H9 (cell line): ENCODE measurements around the gene MTA3. TPM values are rescaled to one million over a fixed set of nuclear protein-coding genes. Genes with fewer than 3 reads are reported as not detected.
A peak's percentile ranks its signal among the peaks of the same experiment; 100 is the strongest.

Source experiments
- DNase-seq: peaks from one replicate; pipeline ENCODE4 v3.0.0-alpha.2; 2017
- H2AFZ ChIP-seq: one replicate; pipeline ENCODE4 v1.6.1; 2013; ENCODE audit warnings: mild to moderate bottlenecking, low read length, control low read depth, moderate library complexity
- H2AK5ac ChIP-seq: 2 replicates; pipeline ENCODE4 v1.6.1; 2013; ENCODE audit warnings: low read length, control low read depth, mixed read lengths; ENCODE audit not compliant: insufficient read length
- H2BK120ac ChIP-seq: one replicate; pipeline ENCODE4 v1.6.1; 2013; ENCODE audit warnings: low read depth, mild to moderate bottlenecking, low read length, control low read depth, inconsistent platforms; ENCODE audit not compliant: poor library complexity, severe bottlenecking
- H2BK12ac ChIP-seq: 2 replicates; pipeline ENCODE4 v1.6.1; 2013; ENCODE audit warnings: low read length, control low read depth, mixed read lengths, low read depth; ENCODE audit not compliant: insufficient read length
- H2BK15ac ChIP-seq: 2 replicates; pipeline ENCODE4 v1.6.1; 2013; ENCODE audit warnings: low read depth, low read length, control low read depth
- H2BK20ac ChIP-seq: one replicate; pipeline ENCODE4 v1.6.1; 2013; ENCODE audit warnings: low read depth, mild to moderate bottlenecking, low read length, control low read depth, inconsistent platforms; ENCODE audit not compliant: poor library complexity, severe bottlenecking
- H2BK5ac ChIP-seq: 2 replicates; pipeline ENCODE4 v1.6.1; 2013; ENCODE audit warnings: low read length, control low read depth, mixed read lengths; ENCODE audit not compliant: insufficient read length
- H3K14ac ChIP-seq: 2 replicates; pipeline ENCODE4 v1.6.1; 2013; ENCODE audit warnings: low read length, control low read depth; ENCODE audit not compliant: insufficient read depth
- H3K18ac ChIP-seq: 2 replicates; pipeline ENCODE4 v1.6.1; 2013; ENCODE audit warnings: low read depth, mild to moderate bottlenecking, mixed read lengths, low read length, control low read depth; ENCODE audit not compliant: insufficient read length
- H3K23ac ChIP-seq: 2 replicates; pipeline ENCODE4 v1.6.1; 2013; ENCODE audit warnings: low read length, control low read depth, mixed read lengths, low read depth; ENCODE audit not compliant: insufficient read length
- H3K23me2 ChIP-seq: 2 replicates; pipeline ENCODE4 v1.6.1; 2013; ENCODE audit warnings: low read depth, mild to moderate bottlenecking, mixed read lengths, low read length, control low read depth; ENCODE audit not compliant: insufficient read length, poor library complexity, severe bottlenecking
- H3K27ac ChIP-seq: 2 replicates; pipeline ENCODE4 v1.5.1; 2013; ENCODE audit warnings: low read length, control low read depth, mixed read lengths, low read depth; ENCODE audit not compliant: insufficient read length
- H3K27me3 ChIP-seq: 2 replicates; pipeline ENCODE4 v1.6.1; 2013; ENCODE audit warnings: low read length, control low read depth, inconsistent platforms; ENCODE audit not compliant: insufficient read depth
- H3K4ac ChIP-seq: 2 replicates; pipeline ENCODE4 v1.6.1; 2013; ENCODE audit warnings: low read depth, mild to moderate bottlenecking, control low read depth, inconsistent platforms, low read length, moderate library complexity
- H3K4me1 ChIP-seq: 2 replicates; pipeline ENCODE4 v1.6.1; 2013; ENCODE audit warnings: low read length, control low read depth, inconsistent platforms; ENCODE audit not compliant: insufficient read depth
- H3K4me2 ChIP-seq: 2 replicates; pipeline ENCODE4 v1.6.1; 2013; ENCODE audit warnings: low read length, control low read depth, mixed read lengths; ENCODE audit not compliant: insufficient read length, insufficient read depth
- H3K56ac ChIP-seq: 2 replicates; pipeline ENCODE4 v1.6.1; 2013; ENCODE audit warnings: low read depth, mild to moderate bottlenecking, mixed read lengths, low read length, control low read depth; ENCODE audit not compliant: insufficient read length
- H3K79me1 ChIP-seq: 2 replicates; pipeline ENCODE4 v1.6.1; 2013; ENCODE audit warnings: low read depth, mild to moderate bottlenecking, moderate library complexity, low read length, control low read depth, inconsistent platforms; ENCODE audit not compliant: insufficient read depth, poor library complexity, severe bottlenecking
- H3K79me2 ChIP-seq: 2 replicates; pipeline ENCODE4 v1.6.1; 2013; ENCODE audit warnings: low read length, control low read depth, inconsistent platforms; ENCODE audit not compliant: insufficient read depth
- H3K9ac ChIP-seq: 2 replicates; pipeline ENCODE4 v1.6.1; 2013; ENCODE audit warnings: low read length, control low read depth, mixed read lengths; ENCODE audit not compliant: insufficient read length; ENCODE audit errors: extremely low read depth
- H3K9me3 ChIP-seq: one replicate; pipeline ENCODE4 v1.6.1; 2013; ENCODE audit warnings: low read depth, low read length, inconsistent platforms; ENCODE audit not compliant: control insufficient read depth
- H3T11ph ChIP-seq: one replicate; pipeline ENCODE4 v1.6.1; 2013; ENCODE audit warnings: mild to moderate bottlenecking, low read length, control low read depth, inconsistent platforms
- H4K20me1 ChIP-seq: one replicate; pipeline ENCODE4 v1.6.1; 2013; ENCODE audit not compliant: control insufficient read depth, insufficient read length, insufficient read depth
- H4K5ac ChIP-seq: 2 replicates; pipeline ENCODE4 v1.6.1; 2013; ENCODE audit warnings: low read depth, mild to moderate bottlenecking, mixed read lengths, low read length, control low read depth; ENCODE audit not compliant: insufficient read length
- H4K8ac ChIP-seq: replicated peaks from 2 replicates; pipeline ENCODE4 v1.6.1; 2013; ENCODE audit warnings: low read length, control low read depth, mixed read lengths, low read depth; ENCODE audit not compliant: insufficient read length
- H4K91ac ChIP-seq: 2 replicates; pipeline ENCODE4 v1.6.1; 2013; ENCODE audit warnings: low read depth, mild to moderate bottlenecking, moderate library complexity, mixed read lengths, low read length, control low read depth; ENCODE audit not compliant: insufficient read length
- H3K27ac Mint-ChIP-seq, 3 experiments: 2 replicates in 2 of 3; 3 replicates in 1 of 3; pipeline ENCODE4 v1.8.0; 2020 to 2021; ENCODE audit warnings: mixed read lengths in 3 of 3, mild to moderate bottlenecking in 1 of 3, moderate library complexity in 1 of 3
- H3K27me3 Mint-ChIP-seq: 2 replicates; pipeline ENCODE4 v1.8.0; 2021; ENCODE audit warnings: low read depth, mild to moderate bottlenecking, moderate library complexity, mixed read lengths
- H3K36me3 Mint-ChIP-seq, 3 experiments: 2 replicates in 2 of 3; 3 replicates in 1 of 3; pipeline ENCODE4 v1.8.0; 2020 to 2021; ENCODE audit warnings: low read depth in 3 of 3, mixed read lengths in 3 of 3; ENCODE audit not compliant: insufficient read depth in 1 of 3
- H3K4me1 Mint-ChIP-seq, 2 experiments: 2 replicates each; pipeline ENCODE4 v1.8.0; 2020; ENCODE audit warnings: mixed read lengths in 2 of 2
- H3K4me3 Mint-ChIP-seq, 2 experiments: 2 replicates in 1 of 2; 3 replicates in 1 of 2; pipeline ENCODE4 v1.8.0; 2020 to 2021; ENCODE audit warnings: mild to moderate bottlenecking in 2 of 2, mixed read lengths in 2 of 2, moderate library complexity in 1 of 2
- H3K9me3 Mint-ChIP-seq, 2 experiments: 2 replicates in 1 of 2; 3 replicates in 1 of 2; pipeline ENCODE4 v1.8.0; 2020; ENCODE audit warnings: mild to moderate bottlenecking in 2 of 2, mixed read lengths in 2 of 2, moderate library complexity in 1 of 2
- CTCF ChIP-seq: fragments of 200-600 bp; sonication (generic); conservative IDR thresholded peaks from 3 replicates; pipeline ENCODE4 v1.8.0; 2021; ENCODE audit warnings: antibody characterized with exemption, mild to moderate bottlenecking
- WGBS: extraction: QIAGEN DNeasy Blood & Tissue Kit; methylation state at CpG from one replicate; pipeline ENCODE4 v1.1.7; 2013; ENCODE audit warnings: missing lambda C conversion rate, low lambda C conversion rate, mixed read lengths; ENCODE audit not compliant: insufficient read length; ENCODE audit errors: extremely low coverage; 5-methylcytosine and 5-hydroxymethylcytosine counted together
- total RNA-seq: library from RNA; stranded (reverse); gene quantifications from 2 replicates; pipeline ENCODE4 v1.2.1, GENCODE V29; 2021

The MTA3 gene
- total RNA-seq, 1 experiment from 2014 or later: 253 TPM

GRCh38 chr2:42645551-42645950 lies 77.1 kb downstream of the MTA3 start:
- Histone ChIP-seq H3K56ac (no peak overlapping the region), H2AK5ac (no peak overlapping the region), H3K18ac (no peak overlapping the region), H3T11ph (no peak overlapping the region), H4K8ac (no peak overlapping the region), H3K27me3 (no peaks in the 10 kb centered on the region), H2BK20ac (no peak overlapping the region), H3K9me3 (no peaks in the 10 kb centered on the region), H2AFZ (no peak overlapping the region), H3K79me2 (no peaks in the 10 kb centered on the region; the same call in 1 of the 2 replicates), H4K5ac (no peak overlapping the region), H2BK12ac (no peak overlapping the region), H3K14ac (no peak overlapping the region), H3K79me1 (peaks cover 5% of the 10 kb centered on the region), H4K20me1 (no peaks in the 10 kb centered on the region), H3K4me2 (no peak overlapping the region), H3K27ac (no peak overlapping the region), H3K4ac (no peak overlapping the region), H2BK120ac (no peak overlapping the region), H2BK5ac (no peak overlapping the region), H2BK15ac (no peak overlapping the region), H3K9ac (no peak overlapping the region), H3K23ac (no peak overlapping the region), H4K91ac (no peak overlapping the region), H3K23me2 (no peaks in the 10 kb centered on the region), H3K4me1 (no peaks in the 10 kb centered on the region)
- Mint-ChIP-seq H3K4me3 (no peak overlapping the region), H3K9me3 (peaks cover 0 to 5% of the 10 kb centered on the region in 2 experiments; a peak in 1 of 5 replicates), H3K27ac (peak overlapping the region in 1 of 3 experiments; percentile 69; a peak in 1 of 7 replicates), H3K4me1 (peaks cover 11 to 37% of the 10 kb centered on the region in 2 experiments), H3K27me3 (no peaks in the 10 kb centered on the region), H3K36me3 (peaks cover 40 to 71% (median 68%) of the 10 kb centered on the region in 3 experiments)
- no peak for DNase-seq
- TF ChIP-seq CTCF: no peak
- WGBS: no CpG with 5 or more reads among the region's 2 CpGs
